Fibroblast of lung (primary cell): ENCODE results near the gene ZBTB12. TPM values are rescaled to one million over a fixed set of nuclear protein-coding genes. Genes with fewer than 3 reads are reported as not detected.

Source experiments
- DNase-seq, 2 donors: peaks; one replicate each; pipeline versions ENCODE4 v3.0.0 to v3.0.0-alpha.2; 2010; ENCODE audit warnings: low read depth in 2 of 2
- H2AFZ ChIP-seq: 2 replicates; pipeline ENCODE4 v1.5.1; 2012; ENCODE audit warnings: low read length, control low read depth, inconsistent platforms
- H3K27ac ChIP-seq: 2 replicates; pipeline ENCODE4 v1.5.1; 2011; ENCODE audit warnings: low read length, control low read depth; ENCODE audit not compliant: insufficient read depth
- H3K27me3 ChIP-seq: 2 replicates; pipeline ENCODE4 v1.5.1; 2011; ENCODE audit warnings: mild to moderate bottlenecking, low read length; ENCODE audit not compliant: control insufficient read depth, insufficient read depth
- H3K36me3 ChIP-seq: 2 replicates; pipeline ENCODE4 v1.5.1; 2011; ENCODE audit warnings: low read length; ENCODE audit not compliant: control insufficient read depth, insufficient read depth
- H3K4me1 ChIP-seq: 2 replicates; pipeline ENCODE4 v1.5.1; 2011; ENCODE audit warnings: low read length; ENCODE audit not compliant: control insufficient read depth, insufficient read depth; ENCODE audit errors: extremely low read depth
- H3K4me2 ChIP-seq: 2 replicates; pipeline ENCODE4 v1.5.1; 2011; ENCODE audit warnings: low read length, control low read depth; ENCODE audit not compliant: insufficient read depth; ENCODE audit errors: extremely low read depth
- H3K4me3 ChIP-seq, 4 experiments: fragments of 200-600 bp in 1 of 4; sonication (generic) in 1 of 4; replicated peaks in 1 of 4; 2 replicates each; pipeline ENCODE4 v1.5.1; 2011 to 2016; ENCODE audit warnings: low read length in 4 of 4, low read depth in 3 of 4, mild to moderate bottlenecking in 3 of 4, control low read depth in 2 of 4, inconsistent platforms in 1 of 4, mixed read lengths in 1 of 4; ENCODE audit not compliant: insufficient read depth in 1 of 4; ENCODE audit errors: control extremely low read depth in 1 of 4
- H3K79me2 ChIP-seq: 2 replicates; pipeline ENCODE4 v1.5.1; 2012; ENCODE audit warnings: mild to moderate bottlenecking, low read length, inconsistent platforms; ENCODE audit not compliant: control insufficient read depth, insufficient read depth
- H3K9ac ChIP-seq: 2 replicates; pipeline ENCODE4 v1.5.1; 2011; ENCODE audit warnings: mild to moderate bottlenecking, low read length, control low read depth; ENCODE audit not compliant: insufficient read depth
- H3K9me3 ChIP-seq: 2 replicates; pipeline ENCODE4 v1.5.1; 2012; ENCODE audit warnings: low read depth, low read length; ENCODE audit not compliant: control insufficient read depth, insufficient read depth
- H4K20me1 ChIP-seq: 2 replicates; pipeline ENCODE4 v1.5.1; 2011; ENCODE audit warnings: low read length; ENCODE audit not compliant: control insufficient read depth, insufficient read depth; ENCODE audit errors: extremely low read depth
- CTCF ChIP-seq, 2 donors: IDR thresholded peaks in 1 of 2; conservative IDR thresholded peaks in 1 of 2; 1 replicate in 1 of 2; 2 replicates in 1 of 2; pipeline ENCODE4 v1.5.1; 2011 to 2012; ENCODE audit warnings: low read length in 2 of 2, control low read depth in 1 of 2, inconsistent platforms in 1 of 2, low read depth in 1 of 2, mild to moderate bottlenecking in 1 of 2
- EZH2 ChIP-seq: IDR thresholded peaks from 2 replicates; pipeline ENCODE4 v1.5.1; 2012; ENCODE audit warnings: low read length, control low read depth, mild to moderate bottlenecking; ENCODE audit errors: missing control alignments
- polyA plus RNA-seq, 2 donors: library from polyadenylated mRNA; depleted of rRNA in 1 of 2; stranded (reverse) in 1 of 2; unstranded in 1 of 2; fragments of >200 nt; gene quantifications; 2 replicates each; pipeline ENCODE4 v1.2.1, GENCODE V29; 2011 to 2012; ENCODE audit warnings: missing spikeins in 1 of 2
- total RNA-seq: library from RNA; depleted of rRNA; stranded (reverse); fragments of >200 nt; gene quantifications from 2 replicates; pipeline ENCODE4 v1.2.1, GENCODE V29; 2014

ZBTB12 gene
- total and polyA plus RNA-seq, 2 donors (not counting 1 experiment from before 2014, with no cell fraction given) = 1.2 to 13.2 TPM

- no peak for DNase-seq
- no peak within 1 kb of the TSS for H3K27ac ChIP-seq
- no peak for TF ChIP-seq CTCF (conservative IDR thresholded peaks at IDR 0.05 in 1 of 2, IDR thresholded peaks at IDR 0.05 in 1 of 2; ENCODE audit: low read depth in 1 of 2, low read length in 2 of 2)
- TF ChIP-seq EZH2 = no peak
- no peaks in the 10 kb centered on the region for H3K27me3 ChIP-seq
- no peak within 1 kb of the TSS for H2AFZ ChIP-seq
- H3K9ac ChIP-seq = no peak within 1 kb of the TSS
- peaks cover 7% of the 10 kb centered on the region for H3K4me1 ChIP-seq
- peaks cover 1% of the 10 kb centered on the region for H4K20me1 ChIP-seq
- no peak within 1 kb of the TSS for H3K4me2 ChIP-seq
- H3K36me3 ChIP-seq = peaks cover 25% of the 10 kb centered on the region
- H3K79me2 ChIP-seq = no peaks in the 10 kb centered on the region
- no peak within 1 kb of the TSS for H3K4me3 ChIP-seq
- no peaks in the 10 kb centered on the region for H3K9me3 ChIP-seq
Measured at GRCh38 chr6:31878726-31879125, 23.2 kb downstream of the ZBTB12 start, which contains the start of gene SLC44A4. TSS of gene SLC44A4 (minus strand) at chr6:31878997. CDS start at chr6:31878980, 17 bp downstream.

- DNase-seq = no peak
- TF ChIP-seq CTCF (conservative IDR thresholded peaks at IDR 0.05 in 1 of 2, IDR thresholded peaks at IDR 0.05 in 1 of 2; ENCODE audit: low read depth in 1 of 2, low read length in 2 of 2) (no peak), EZH2 (no peak)
Measured at GRCh38 chr6:31878222-31878621, 23.7 kb downstream of the ZBTB12 start.

GRCh38 chr6:31877651-31878161 lies 24.2 kb downstream of the ZBTB12 start:
- no peaks in the 10 kb centered on the region for H3K27me3 ChIP-seq
- no peak overlapping the region for H3K27ac ChIP-seq
- H3K36me3 ChIP-seq = peaks cover 16% of the 10 kb centered on the region
- TF ChIP-seq CTCF (conservative IDR thresholded peaks at IDR 0.05 in 1 of 2, IDR thresholded peaks at IDR 0.05 in 1 of 2; ENCODE audit: low read depth in 1 of 2, low read length in 2 of 2) = no peak
- no peak for TF ChIP-seq EZH2
- peaks cover 6% of the 10 kb centered on the region for H3K4me1 ChIP-seq
- no peak overlapping the region for H3K4me3 ChIP-seq
- no peak overlapping the region for H2AFZ ChIP-seq
- peaks cover 1% of the 10 kb centered on the region for H4K20me1 ChIP-seq
- no peak overlapping the region for H3K9ac ChIP-seq
- no peaks in the 10 kb centered on the region for H3K79me2 ChIP-seq
- no peaks in the 10 kb centered on the region for H3K9me3 ChIP-seq
- H3K4me2 ChIP-seq = no peak overlapping the region
- no peak for DNase-seq

More at GRCh38 chr6:31878222-31878621, 23.7 kb downstream of the ZBTB12 start:
- H4K20me1 ChIP-seq = peaks cover 1% of the 10 kb centered on the region
- H3K79me2 ChIP-seq = no peaks in the 10 kb centered on the region
- no peak overlapping the region for H2AFZ ChIP-seq
- H3K27me3 ChIP-seq = no peaks in the 10 kb centered on the region
- H3K4me2 ChIP-seq = no peak overlapping the region
- peaks cover 21% of the 10 kb centered on the region for H3K36me3 ChIP-seq
- H3K4me1 ChIP-seq = peaks cover 7% of the 10 kb centered on the region
- H3K9ac ChIP-seq = no peak overlapping the region
- no peaks in the 10 kb centered on the region for H3K9me3 ChIP-seq
- no peak overlapping the region for H3K4me3 ChIP-seq
- no peak overlapping the region for H3K27ac ChIP-seq
